ENCODE data around the gene CASS4. TPM values are rescaled to one million over a fixed set of nuclear protein-coding genes. Genes with fewer than 3 reads are reported as not detected.
"Not testable (repeated sequence)": the region's sequence is repeated elsewhere in the genome, so short reads cannot be mapped to it uniquely, and the experiment has no call there.

The CASS4 gene
- total RNA-seq, 1 donor from 2014 or later: 0.10 TPM

DNA sequence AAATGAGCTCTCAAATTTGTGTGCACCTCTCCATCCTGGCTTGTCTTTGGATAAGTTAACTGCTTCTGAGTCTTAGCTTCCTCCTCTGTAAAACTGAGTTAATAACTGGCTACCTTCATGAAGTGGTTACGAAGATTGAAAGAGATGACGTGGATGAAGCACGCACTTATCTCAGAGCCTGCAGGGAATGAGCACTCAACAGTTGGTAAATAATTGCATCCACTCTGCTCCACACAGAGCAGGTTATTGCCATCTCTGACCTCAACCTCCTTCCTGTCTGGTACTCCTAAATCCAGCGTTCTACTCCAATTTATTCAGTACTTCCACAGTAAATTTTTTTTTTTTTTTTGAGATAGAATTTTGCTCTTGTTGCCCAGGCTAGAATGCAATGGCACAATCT lies 26.9 kb upstream of the CASS4 start:
- peaks cover 7% of the 10 kb centered on the region for H3K36me3 Mint-ChIP-seq (ENCODE audit: low read depth)

DNA sequence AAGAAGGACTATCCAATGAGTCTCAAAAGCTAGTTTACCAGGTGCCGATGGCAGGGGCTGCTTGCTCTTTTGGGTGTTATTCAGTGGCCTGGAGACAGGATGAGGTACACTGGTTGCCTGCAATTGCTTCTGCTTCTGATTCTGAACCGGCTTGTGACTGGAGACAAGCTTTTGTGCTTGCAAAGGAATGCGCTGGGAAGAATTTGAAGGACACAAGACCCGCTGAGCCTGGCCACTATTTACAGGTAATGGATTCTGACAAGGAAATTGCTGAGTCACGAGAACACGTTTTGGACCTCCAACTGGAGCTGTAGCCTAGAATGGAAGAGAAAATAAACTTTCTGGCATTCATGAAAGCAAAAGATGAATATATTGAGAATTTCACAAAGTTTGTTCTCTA lies 25.8 kb upstream of the CASS4 start:
- no peak overlapping the region for H3K27ac Mint-ChIP-seq (ENCODE audit: unreplicated experiment)
- TF ChIP-seq, protein P1, sequence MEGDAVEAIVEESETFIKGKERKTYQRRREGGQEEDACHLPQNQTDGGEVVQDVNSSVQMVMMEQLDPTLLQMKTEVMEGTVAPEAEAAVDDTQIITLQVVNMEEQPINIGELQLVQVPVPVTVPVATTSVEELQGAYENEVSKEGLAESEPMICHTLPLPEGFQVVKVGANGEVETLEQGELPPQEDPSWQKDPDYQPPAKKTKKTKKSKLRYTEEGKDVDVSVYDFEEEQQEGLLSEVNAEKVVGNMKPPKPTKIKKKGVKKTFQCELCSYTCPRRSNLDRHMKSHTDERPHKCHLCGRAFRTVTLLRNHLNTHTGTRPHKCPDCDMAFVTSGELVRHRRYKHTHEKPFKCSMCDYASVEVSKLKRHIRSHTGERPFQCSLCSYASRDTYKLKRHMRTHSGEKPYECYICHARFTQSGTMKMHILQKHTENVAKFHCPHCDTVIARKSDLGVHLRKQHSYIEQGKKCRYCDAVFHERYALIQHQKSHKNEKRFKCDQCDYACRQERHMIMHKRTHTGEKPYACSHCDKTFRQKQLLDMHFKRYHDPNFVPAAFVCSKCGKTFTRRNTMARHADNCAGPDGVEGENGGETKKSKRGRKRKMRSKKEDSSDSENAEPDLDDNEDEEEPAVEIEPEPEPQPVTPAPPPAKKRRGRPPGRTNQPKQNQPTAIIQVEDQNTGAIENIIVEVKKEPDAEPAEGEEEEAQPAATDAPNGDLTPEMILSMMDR (IDR thresholded peaks at IDR 0.05): no peak
- H3K4me3 Mint-ChIP-seq (ENCODE audit: unreplicated experiment): no peak overlapping the region

More for the DNA sequence above, 26.9 kb upstream of the CASS4 start:
- no peak overlapping the region for H3K4me3 Mint-ChIP-seq (ENCODE audit: unreplicated experiment)
- H3K27ac Mint-ChIP-seq (ENCODE audit: unreplicated experiment): no peak overlapping the region
- TF ChIP-seq, protein P1 (IDR thresholded peaks at IDR 0.05): no peak
- peaks cover 36% of the 10 kb centered on the region for H3K4me1 Mint-ChIP-seq (ENCODE audit: low read depth)
- no peaks in the 10 kb centered on the region for H3K27me3 Mint-ChIP-seq (ENCODE audit: low read depth)
- H3K9me3 Mint-ChIP-seq (ENCODE audit: low read depth): no peaks in the 10 kb centered on the region
- no peak for DNase-seq (ENCODE audit: low spot score)

DNA sequence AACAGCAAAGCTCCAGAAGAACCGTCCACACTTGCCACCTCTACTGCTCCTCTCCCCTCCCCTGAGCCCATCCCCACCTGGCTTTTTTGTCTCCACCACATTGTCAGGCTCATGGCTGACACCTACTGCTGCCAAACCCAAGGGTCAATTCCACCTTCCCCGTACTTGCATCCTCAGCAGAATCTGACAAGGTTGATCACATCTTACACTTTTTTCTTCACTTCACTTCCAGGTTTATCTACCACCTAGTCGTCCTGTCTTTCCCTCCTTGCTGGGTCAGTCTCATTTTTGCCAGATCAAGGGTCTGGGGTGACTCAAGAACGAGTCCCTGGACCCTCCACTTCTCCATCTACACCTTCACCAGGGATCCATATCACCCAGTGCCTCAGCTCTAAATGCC lies 23.2 kb upstream of the CASS4 start:
- no peaks in the 10 kb centered on the region for H3K9me3 Mint-ChIP-seq (ENCODE audit: low read depth)
- peaks cover 18% of the 10 kb centered on the region for H3K4me1 Mint-ChIP-seq (ENCODE audit: low read depth)
- H3K27me3 Mint-ChIP-seq (ENCODE audit: low read depth): no peaks in the 10 kb centered on the region
- peaks cover 5% of the 10 kb centered on the region for H3K36me3 Mint-ChIP-seq (ENCODE audit: low read depth)
- TF ChIP-seq, protein P1 (IDR thresholded peaks at IDR 0.05): no peak
- no peak overlapping the region for H3K27ac Mint-ChIP-seq (ENCODE audit: unreplicated experiment)
- no peak overlapping the region for H3K4me3 Mint-ChIP-seq (ENCODE audit: unreplicated experiment)
- DNase-seq (ENCODE audit: low spot score): no peak

More for the DNA sequence above, 25.8 kb upstream of the CASS4 start:
- no peak for DNase-seq (ENCODE audit: low spot score)
- no peaks in the 10 kb centered on the region for H3K9me3 Mint-ChIP-seq (ENCODE audit: low read depth)
- peaks cover 28% of the 10 kb centered on the region for H3K4me1 Mint-ChIP-seq (ENCODE audit: low read depth)
- peaks cover 7% of the 10 kb centered on the region for H3K36me3 Mint-ChIP-seq (ENCODE audit: low read depth)
- no peaks in the 10 kb centered on the region for H3K27me3 Mint-ChIP-seq (ENCODE audit: low read depth)

DNA sequence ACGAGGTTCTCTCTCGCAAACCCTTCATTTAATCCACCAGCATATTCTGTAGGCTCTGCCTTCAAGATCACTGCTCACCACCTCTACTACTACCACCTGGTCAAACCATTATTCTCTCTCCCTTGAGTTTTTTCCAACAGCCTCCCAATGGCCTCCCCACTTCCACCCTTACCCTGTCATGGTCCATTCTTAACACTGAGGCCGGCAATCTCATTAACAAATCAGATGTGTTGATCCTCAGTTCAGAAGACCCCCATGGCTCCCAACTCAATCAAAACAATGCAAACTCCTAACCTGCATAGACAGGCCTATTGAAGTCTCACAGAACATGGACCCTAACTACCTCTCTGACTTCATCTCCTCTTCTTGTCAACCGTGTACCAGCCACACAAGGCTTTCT lies 22.3 kb upstream of the CASS4 start:
- H3K27ac Mint-ChIP-seq (ENCODE audit: unreplicated experiment): peak overlapping the region; percentile 18
- H3K36me3 Mint-ChIP-seq (ENCODE audit: low read depth): peaks cover 4% of the 10 kb centered on the region
- no peaks in the 10 kb centered on the region for H3K9me3 Mint-ChIP-seq (ENCODE audit: low read depth)
- no peaks in the 10 kb centered on the region for H3K27me3 Mint-ChIP-seq (ENCODE audit: low read depth)
- H3K4me3 Mint-ChIP-seq (ENCODE audit: unreplicated experiment): peak overlapping the region; percentile 5
- no peak for DNase-seq (ENCODE audit: low spot score)
- TF ChIP-seq, protein P1 (IDR thresholded peaks at IDR 0.05): no peak
- H3K4me1 Mint-ChIP-seq (ENCODE audit: low read depth): peaks cover 15% of the 10 kb centered on the region

DNA sequence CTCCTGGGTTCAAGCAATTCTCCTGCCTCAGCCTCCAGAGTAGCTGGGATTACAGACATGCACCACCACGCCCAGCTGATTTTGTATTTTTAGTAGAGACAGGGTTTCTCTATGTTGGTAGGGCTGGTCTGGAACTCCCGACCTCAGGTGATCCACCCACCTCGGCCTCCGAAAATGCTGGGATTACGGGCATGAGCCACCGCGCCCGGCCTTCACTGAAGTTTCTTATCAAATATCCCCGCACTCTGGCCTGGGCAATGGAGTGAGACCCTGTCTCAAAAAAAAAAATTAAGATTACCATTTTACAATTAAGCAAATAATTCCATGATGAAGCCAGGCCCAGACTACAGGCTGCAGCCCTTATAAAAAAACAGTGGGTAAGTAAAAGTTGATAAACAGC lies 21.7 kb upstream of the CASS4 start:
- not testable (repeated sequence) for H3K27ac Mint-ChIP-seq (ENCODE audit: unreplicated experiment); DNase-seq (ENCODE audit: low spot score); H3K36me3 Mint-ChIP-seq (ENCODE audit: low read depth); H3K27me3 Mint-ChIP-seq (ENCODE audit: low read depth); H3K9me3 Mint-ChIP-seq (ENCODE audit: low read depth); H3K4me3 Mint-ChIP-seq (ENCODE audit: unreplicated experiment)
- peaks cover 12% of the 10 kb centered on the region for H3K4me1 Mint-ChIP-seq (ENCODE audit: low read depth)

DNA sequence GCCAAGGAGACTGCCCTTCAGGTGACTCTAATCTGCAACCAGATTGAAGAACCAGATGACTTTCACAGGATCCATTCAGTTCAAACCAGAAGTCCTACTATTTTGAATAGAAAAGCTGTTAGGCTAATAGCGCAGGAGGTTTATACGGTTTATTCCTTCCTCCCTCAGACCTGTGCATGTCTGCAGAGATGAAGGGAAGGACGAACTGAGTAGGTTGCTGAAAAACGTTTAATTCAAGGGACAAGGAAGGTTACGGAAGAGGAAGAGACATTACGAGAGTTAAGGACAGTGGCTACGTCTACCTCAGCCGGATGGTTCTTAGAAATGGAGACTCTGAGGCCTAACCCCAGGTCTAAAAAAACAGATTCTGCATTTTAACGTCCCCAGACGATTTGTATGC lies 21.0 kb upstream of the CASS4 start:
- Mint-ChIP-seq H3K36me3 (ENCODE audit: low read depth) (peaks cover 2% of the 10 kb centered on the region), H3K27me3 (ENCODE audit: low read depth) (no peaks in the 10 kb centered on the region), H3K4me1 (ENCODE audit: low read depth) (peaks cover 12% of the 10 kb centered on the region), H3K9me3 (ENCODE audit: low read depth) (no peaks in the 10 kb centered on the region), H3K27ac (ENCODE audit: unreplicated experiment) (no peak overlapping the region), H3K4me3 (ENCODE audit: unreplicated experiment) (no peak overlapping the region)
- no peak for DNase-seq (ENCODE audit: low spot score)
- TF ChIP-seq, protein P1 (IDR thresholded peaks at IDR 0.05): no peak
